GM12878 (cell line): ENCODE measurements around the gene LACTBL1. TPM values are rescaled to one million over a fixed set of nuclear protein-coding genes. Genes with fewer than 3 reads are reported as not detected.

Source experiments
- ATAC-seq: fragments of 200-7000 bp; cut with Tn5 transposase; 3 replicates; pipeline ENCODE4 v1.9.1; 2020; ENCODE audit warnings: mild to moderate bottlenecking, moderate library complexity
- BruUV-seq: library from RNA; stranded (reverse); fragments of 400-500 nt; replicated peaks from 2 replicates; lab custom pipeline; 2021; lab: Mats Ljungman, UMichigan
- CTCF ChIA-PET: fragments of 300-600 bp; sonication (Branson Sonifier 250); formaldehyde crosslinking; extraction: SDS; loops from one replicate; lab custom pipeline; 2021; ENCODE audit warnings: inconsistent platforms; lab: Yijun Ruan, JAX
- POLR2A ChIA-PET: fragments of 350-600 bp; formaldehyde crosslinking; extraction: SDS; loops from one replicate; lab custom pipeline; 2021; ENCODE audit warnings: inconsistent platforms; lab: Charles Lee
- RAD21 ChIA-PET: fragments of 300-600 bp; sonication (Branson Sonifier 250); formaldehyde crosslinking; loops from one replicate; lab custom pipeline; 2023; ENCODE audit warnings: antibody characterized with exemption; ENCODE audit not compliant: unreplicated experiment; lab: Charles Lee
- SMC1A ChIA-PET: fragments of 300-600 bp; sonication (Branson Sonifier 250); formaldehyde crosslinking; loops from one replicate; lab custom pipeline; 2023; ENCODE audit not compliant: unreplicated experiment, uncharacterized antibody; lab: Charles Lee
- DNase-seq: peaks from one replicate; pipeline ENCODE4 v3.0.0-alpha.2; 2011; ENCODE audit warnings: low read depth, low spot score
- FAIRE-seq: peaks from 3 replicates; lab custom pipeline; 2011; peaks lifted over from hg19 to GRCh38; lab: Jason Lieb, UNC
- H2AFZ ChIP-seq: 2 replicates; pipeline ENCODE4 v1.6.0; 2011; ENCODE audit warnings: low read depth, low read length, control low read depth; ENCODE audit not compliant: control insufficient read depth
- H3K27ac ChIP-seq: 2 replicates; pipeline ENCODE4 v1.5.1; 2011; ENCODE audit warnings: control low read depth; ENCODE audit not compliant: control insufficient read depth, insufficient read depth
- H3K27me3 ChIP-seq, 2 experiments: replicated peaks in 1 of 2; 2 replicates each; pipeline versions ENCODE4 v1.6.0 to v1.6.1; 2011; ENCODE audit warnings: low read length in 1 of 2; ENCODE audit not compliant: control insufficient read depth in 2 of 2, insufficient read depth in 2 of 2
- H3K36me3 ChIP-seq, 2 experiments: 2 replicates each; pipeline ENCODE4 v1.5.1; 2011; ENCODE audit warnings: low read length in 1 of 2; ENCODE audit not compliant: control insufficient read depth in 2 of 2, insufficient read depth in 2 of 2
- H3K4me1 ChIP-seq: 2 replicates; pipeline ENCODE4 v1.6.1; 2011; ENCODE audit warnings: mild to moderate bottlenecking, low read length, moderate library complexity, mixed read lengths; ENCODE audit not compliant: control insufficient read depth, insufficient read depth
- H3K4me2 ChIP-seq: 2 replicates; pipeline ENCODE4 v1.6.0; 2011; ENCODE audit warnings: control low read depth; ENCODE audit not compliant: control insufficient read depth, insufficient read depth
- H3K4me3 ChIP-seq: fragments of 200-600 bp; sonication (generic); 2 replicates; pipeline ENCODE4 v1.5.1; 2016
- H3K79me2 ChIP-seq: 2 replicates; pipeline ENCODE4 v1.6.0; 2011; ENCODE audit warnings: low read length; ENCODE audit not compliant: control insufficient read depth, insufficient read depth
- H3K9ac ChIP-seq: 2 replicates; pipeline ENCODE4 v1.8.0; 2011; ENCODE audit warnings: low read length, control low read depth, mixed read lengths; ENCODE audit not compliant: control insufficient read depth, insufficient read depth
- H3K9me3 ChIP-seq: replicated peaks from 3 replicates; pipeline ENCODE4 v1.5.1; 2011; ENCODE audit warnings: mild to moderate bottlenecking, low read length; ENCODE audit not compliant: control insufficient read depth, insufficient read depth
- H4K20me1 ChIP-seq: 2 replicates; pipeline ENCODE4 v1.6.0; 2011; ENCODE audit not compliant: control insufficient read depth, insufficient read depth
- BRCA1 ChIP-seq: IDR thresholded peaks from 2 replicates; pipeline ENCODE4 v1.6.1; 2011; ENCODE audit warnings: low read depth, low read length, improper control_type of control experiment
- ESRRA ChIP-seq: IDR thresholded peaks from 2 replicates; pipeline ENCODE4 v1.6.1; 2012; ENCODE audit warnings: mild to moderate bottlenecking, low read length, improper control_type of control experiment
- IRF5 ChIP-seq: fragments of 450-650 bp; IDR thresholded peaks from 2 replicates; pipeline ENCODE4 v1.6.1; 2017; ENCODE audit warnings: borderline replicate concordance
- KLF5 ChIP-seq: fragments of 450-650 bp; IDR thresholded peaks from 2 replicates; pipeline ENCODE4 v1.6.1; 2014; ENCODE audit warnings: mild to moderate bottlenecking; ENCODE audit not compliant: partially characterized antibody
- NFIC ChIP-seq: IDR thresholded peaks from 2 replicates; pipeline ENCODE4 v1.6.1; 2012; ENCODE audit warnings: low read depth, mild to moderate bottlenecking, inconsistent platforms, low read length, moderate library complexity
- NFYA ChIP-seq: IDR thresholded peaks from 2 replicates; pipeline ENCODE4 v1.6.1; 2011; ENCODE audit warnings: low read depth, mild to moderate bottlenecking, low read length, improper control_type of control experiment, borderline replicate concordance
- POLR2AphosphoS2 ChIP-seq: IDR thresholded peaks from 2 replicates; pipeline ENCODE4 v1.6.1; 2011; ENCODE audit warnings: low read depth, mild to moderate bottlenecking, low read length, improper control_type of control experiment, moderate library complexity
- REST ChIP-seq: IDR thresholded peaks from 2 replicates; pipeline ENCODE4 v1.6.1; 2012; ENCODE audit warnings: mild to moderate bottlenecking, low read depth, low read length
- SIN3A ChIP-seq: IDR thresholded peaks from 2 replicates; pipeline ENCODE4 v1.6.1; 2012; ENCODE audit warnings: low read depth, low read length, improper control_type of control experiment
- SMAD1 ChIP-seq: fragments of 450-650 bp; IDR thresholded peaks from 2 replicates; pipeline ENCODE4 v1.6.1; 2018; ENCODE audit warnings: mild to moderate bottlenecking, low read depth; ENCODE audit not compliant: partially characterized antibody
- SMAD5 ChIP-seq: IDR thresholded peaks from 2 replicates; pipeline ENCODE4 v1.6.1; 2016; ENCODE audit warnings: antibody characterized with exemption, low read depth
- SMARCA5 ChIP-seq: fragments of 450-650 bp; IDR thresholded peaks from 2 replicates; pipeline ENCODE4 v1.6.1; 2017; ENCODE audit warnings: mild to moderate bottlenecking
- ZNF384 ChIP-seq: IDR thresholded peaks from 2 replicates; pipeline ENCODE4 v1.6.1; 2012; ENCODE audit warnings: low read depth, mild to moderate bottlenecking, low read length, improper control_type of control experiment, borderline replicate concordance
- WGBS: methylation state at CpG from one replicate; pipeline ENCODE4 v1.1.6; 2016; ENCODE audit warnings: low lambda C conversion rate; ENCODE audit not compliant: insufficient replicate concordance, insufficient coverage; ENCODE audit errors: missing lambda C conversion rate; 5-methylcytosine and 5-hydroxymethylcytosine counted together
- in situ Hi-C: fragments of 300-500 bp; cut with MboI; formaldehyde crosslinking; loops from 9 replicates; pipeline ENCODE4 v1.14.3; 2018; ENCODE audit warnings: mixed read lengths
- intact Hi-C: fragments of 100-400 bp; cut with micrococcal nuclease; formaldehyde crosslinking; loops from one replicate; pipeline ENCODE4 v1.14.2; 2022; ENCODE audit not compliant: unreplicated experiment
- polyA plus RNA-seq, 11 experiments: library from polyadenylated mRNA; depleted of rRNA in 4 of 11; unstranded in 6 of 11; stranded (reverse) in 5 of 11; fragments of >200 nt; fragmentation: Nextera tagmentation in 4 of 11; fragmentation: Illumina TruSeq in 1 of 11; extraction: Ambion mirVana in 4 of 11; extraction: Trizol in 1 of 11; gene quantifications; 1 replicate in 1 of 11; 2 replicates in 10 of 11; pipeline versions ENCODE4 v1.2.1 to v1.2.3, GENCODE V29; 2011 to 2016; ENCODE audit warnings: inconsistent platforms in 2 of 11, missing spikeins in 2 of 11, low read depth in 1 of 11
- total RNA-seq, 4 experiments: library from RNA; depleted of rRNA in 3 of 4; stranded (reverse); fragments of >200 nt in 3 of 4; fragmentation: Illumina TruSeq in 1 of 4; extraction: Trizol in 1 of 4; gene quantifications; 2 replicates each; pipeline versions ENCODE4 v1.2.1 to v1.2.3, GENCODE V29; 2013 to 2021
- TF ChIP-seq, protein P1 (sequence below): IDR thresholded peaks from 2 replicates; pipeline ENCODE4 v1.6.1; 2012; ENCODE audit warnings: low read length, inconsistent platforms

Gene LACTBL1
- total and polyA plus RNA-seq, 10 of the 15 experiments (the other 5 are each of a cell fraction or from before 2014, with no cell fraction given): 0.08 TPM; not detected in 9

DNA sequence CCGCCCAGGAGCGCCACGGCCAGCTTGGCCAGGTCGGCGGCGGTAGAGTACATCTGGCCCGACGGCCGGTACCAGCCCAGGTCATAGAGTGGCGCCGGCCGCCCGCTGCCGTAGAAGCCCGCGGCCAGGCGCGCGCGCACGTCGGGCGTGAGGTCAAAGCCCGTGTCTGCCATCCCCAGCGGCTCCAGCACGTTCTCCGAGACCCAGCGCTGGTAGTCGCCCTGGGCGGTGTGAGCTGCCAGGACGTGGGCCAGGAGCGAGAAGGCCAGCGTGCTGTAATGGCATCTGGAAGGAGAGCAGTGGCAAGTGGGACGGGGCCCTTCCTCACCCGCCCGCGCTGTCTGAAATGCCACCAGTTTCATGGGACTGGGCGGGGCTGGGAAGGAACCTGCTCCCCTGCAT is 18.9 kb downstream of the LACTBL1 start (continued):
- TF ChIP-seq, protein P1, sequence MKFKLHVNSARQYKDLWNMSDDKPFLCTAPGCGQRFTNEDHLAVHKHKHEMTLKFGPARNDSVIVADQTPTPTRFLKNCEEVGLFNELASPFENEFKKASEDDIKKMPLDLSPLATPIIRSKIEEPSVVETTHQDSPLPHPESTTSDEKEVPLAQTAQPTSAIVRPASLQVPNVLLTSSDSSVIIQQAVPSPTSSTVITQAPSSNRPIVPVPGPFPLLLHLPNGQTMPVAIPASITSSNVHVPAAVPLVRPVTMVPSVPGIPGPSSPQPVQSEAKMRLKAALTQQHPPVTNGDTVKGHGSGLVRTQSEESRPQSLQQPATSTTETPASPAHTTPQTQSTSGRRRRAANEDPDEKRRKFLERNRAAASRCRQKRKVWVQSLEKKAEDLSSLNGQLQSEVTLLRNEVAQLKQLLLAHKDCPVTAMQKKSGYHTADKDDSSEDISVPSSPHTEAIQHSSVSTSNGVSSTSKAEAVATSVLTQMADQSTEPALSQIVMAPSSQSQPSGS: no peak
- no peak for TF ChIP-seq NFYA
- no peak for TF ChIP-seq NFIC
- no peak for TF ChIP-seq POLR2AphosphoS2
- no peak for TF ChIP-seq KLF5

- in situ Hi-C loops: no loop called here
Measured at GRCh38 chr1:22953057-22953739, 19.5 kb downstream of the LACTBL1 start.

More at GRCh38 chr1:22953057-22953739, 19.5 kb downstream of the LACTBL1 start:
- no peak overlapping the region for H3K9ac ChIP-seq
- ChIA-PET RAD21 (no interaction called here), CTCF (no interaction called here), POLR2A (no interaction called here), SMC1A (no interaction called here)
- WGBS: 82% methylated on average over 63 of the region's 92 CpGs
- no peak overlapping the region for H3K4me2 ChIP-seq
- DNase-seq (no peak), FAIRE-seq (no peak), ATAC-seq (no peak)
- no TSS peak for BruUV-seq
- TF ChIP-seq SMAD5 (no peak), REST (no peak), ESRRA (no peak), SMAD1 (no peak), ZNF384 (no peak), SIN3A (no peak), BRCA1 (no peak), SMARCA5 (no peak), IRF5 (no peak)
- H2AFZ ChIP-seq: no peak overlapping the region
- no peaks in the 10 kb centered on the region for H3K9me3 ChIP-seq
- no peak overlapping the region for H3K27ac ChIP-seq
- no peaks in the 10 kb centered on the region for H3K4me1 ChIP-seq
- H4K20me1 ChIP-seq: no peaks in the 10 kb centered on the region
- H3K79me2 ChIP-seq: no peaks in the 10 kb centered on the region
- H3K27me3 ChIP-seq: peaks cover 0 to 2% of the 10 kb centered on the region in 2 experiments; a peak in 1 of 4 replicates
- intact Hi-C loops: no loop called here
- no peaks in the 10 kb centered on the region for H3K36me3 ChIP-seq
- H3K4me3 ChIP-seq: no peak overlapping the region
